HG02970 (cell line): ENCODE measurements around the gene CECR2.

Experiments used
- ATAC-seq: cut with Tn5 transposase; IDR thresholded peaks from one replicate; pipeline ENCODE4 v1.9.1; 2021; ENCODE audit warnings: mild to moderate bottlenecking, moderate library complexity, moderate number of reproducible peaks; ENCODE audit not compliant: unreplicated experiment, low FRiP score

CECR2 gene

GRCh38 chr22:17443405-17444203 is 74.3 kb downstream of the CECR2 start:
- ATAC-seq = no peak

- no peak for ATAC-seq
These were observed 74.9 kb downstream of the CECR2 start for GRCh38 chr22:17444204-17444504.

GRCh38 chr22:17446698-17447097 is 77.4 kb downstream of the CECR2 start:
- no peak for ATAC-seq

GRCh38 chr22:17451316-17451715 is 82.1 kb downstream of the CECR2 start:
- ATAC-seq = no peak

GRCh38 chr22:17460895-17461294 is 91.6 kb downstream of the CECR2 start:
- no peak for ATAC-seq

GRCh38 chr22:17470880-17471500 is 101.7 kb downstream of the CECR2 start:
- ATAC-seq = no peak

- no peak for ATAC-seq
These were observed 102.8 kb downstream of the CECR2 start for GRCh38 chr22:17471886-17472535.

- no peak for ATAC-seq
These were observed 103.7 kb downstream of the CECR2 start for GRCh38 chr22:17472932-17473331.

GRCh38 chr22:17475318-17476230 is 106.3 kb downstream of the CECR2 start:
- ATAC-seq = no peak

- no peak for ATAC-seq
These were observed 107.6 kb downstream of the CECR2 start for GRCh38 chr22:17476838-17477237.

GRCh38 chr22:17477391-17477833 is 108.2 kb downstream of the CECR2 start:
- ATAC-seq = no peak

- no peak for ATAC-seq
These were observed 109.9 kb downstream of the CECR2 start for GRCh38 chr22:17479135-17479534.

GRCh38 chr22:17481424-17481823 is 112.2 kb downstream of the CECR2 start:
- ATAC-seq = no peak

- no peak for ATAC-seq
These were observed 114.6 kb downstream of the CECR2 start for GRCh38 chr22:17483688-17484372.

- ATAC-seq = no peak
These were observed 115.3 kb downstream of the CECR2 start for GRCh38 chr22:17484608-17485007.

- ATAC-seq = no peak
These were observed 117.1 kb downstream of the CECR2 start for GRCh38 chr22:17486313-17486712.

- no peak for ATAC-seq
These were observed 117.5 kb downstream of the CECR2 start for GRCh38 chr22:17486719-17487118.

- no peak for ATAC-seq
These were observed 119.8 kb downstream of the CECR2 start for GRCh38 chr22:17489101-17489500.

GRCh38 chr22:17491090-17491640 is 121.9 kb downstream of the CECR2 start:
- no peak for ATAC-seq

GRCh38 chr22:17492247-17492646 is 123.0 kb downstream of the CECR2 start:
- ATAC-seq = no peak
